ENCODE data around the gene CISD3. TPM values are rescaled to one million over a fixed set of nuclear protein-coding genes. Genes with fewer than 3 reads are reported as not detected.

Gene CISD3
- total and polyA plus RNA-seq, 10 donors = 4.9 to 27.5 (median 14.7) TPM

GRCh38 chr17:38716368-38717005 lies 13.7 kb upstream of the CISD3 start:
- WGBS, 5 donors = 91 to 95% (median 95%) methylated on average over 12 to 18 of the region's 18 CpGs
- no peak for DNase-seq

GRCh38 chr17:38717139-38717745 lies 12.9 kb upstream of the CISD3 start:
- 84 to 91% (median 88%) methylated on average over 10 to 12 of the region's 12 CpGs for WGBS, 5 donors
- H3K9me3 ChIP-seq = no peaks in the 10 kb centered on the region
- H3K4me3 ChIP-seq = no peak overlapping the region
- peaks cover 1 to 100% (median 97%) of the 10 kb centered on the region in 6 donors for H3K36me3 ChIP-seq
- H3K27ac ChIP-seq = peak overlapping the region in 1 of 8 donors; percentile 26
- DNase-seq = no peak
- TF ChIP-seq POLR2A (IDR thresholded peaks at IDR 0.05) (no peak), POLR2AphosphoS5 (IDR thresholded peaks at IDR 0.05) (peak in 2 of 3 donors; percentile 28 to 53)
- intact Hi-C loops (cut with DNase I; ENCODE audit: low total_unique reads) = no loop called here
- no peaks in the 10 kb centered on the region for H3K27me3 ChIP-seq (replicated peaks in 1 of 7)
- peaks cover 0 to 52% (median 4%) of the 10 kb centered on the region in 6 donors for H3K4me1 ChIP-seq

More at GRCh38 chr17:38716368-38717005, 13.7 kb upstream of the CISD3 start:
- H3K27me3 ChIP-seq (replicated peaks in 1 of 7) = no peaks in the 10 kb centered on the region
- H3K4me3 ChIP-seq = no peak overlapping the region
- intact Hi-C loops (cut with DNase I; ENCODE audit: low total_unique reads) = no loop called here
- TF ChIP-seq POLR2A (IDR thresholded peaks at IDR 0.05) (no peak), CTCF (IDR thresholded peaks at IDR 0.05 in 8 of 11, conservative IDR thresholded peaks at IDR 0.05 in 3 of 11) (no peak), POLR2AphosphoS5 (IDR thresholded peaks at IDR 0.05) (peak; percentile 4 to 50 (median 10))
- peaks cover 5 to 100% (median 97%) of the 10 kb centered on the region in 6 donors for H3K36me3 ChIP-seq
- peaks cover 0 to 47% (median under 1%) of the 10 kb centered on the region in 6 donors for H3K4me1 ChIP-seq
- H3K9me3 ChIP-seq = no peaks in the 10 kb centered on the region
- peak overlapping the region in 1 of 8 donors; percentile 26 for H3K27ac ChIP-seq

- Histone ChIP-seq H3K4me3 (no peak overlapping the region), H3K4me1 (peaks cover 4 to 62% (median 10%) of the 10 kb centered on the region in 6 donors), H3K9me3 (no peaks in the 10 kb centered on the region), H3K36me3 (peaks cover 0 to 100% (median 89%) of the 10 kb centered on the region in 6 donors), H3K27me3 (replicated peaks in 1 of 7) (no peaks in the 10 kb centered on the region), H3K27ac (peak overlapping the region in 1 of 8 donors; percentile 27)
- TF ChIP-seq CTCF (IDR thresholded peaks at IDR 0.05 in 8 of 11, conservative IDR thresholded peaks at IDR 0.05 in 3 of 11) (no peak), POLR2AphosphoS5 (IDR thresholded peaks at IDR 0.05) (peak in 2 of 3 donors; percentile 27 to 57), POLR2A (IDR thresholded peaks at IDR 0.05) (no peak)
- 85 to 94% (median 94%) methylated on average over 22 to 29 of the region's 29 CpGs for WGBS, 5 donors
- no peak for DNase-seq
- intact Hi-C loops (cut with DNase I; ENCODE audit: low total_unique reads) = no loop called here
Measured at GRCh38 chr17:38719289-38719942, 10.7 kb upstream of the CISD3 start.

- 80 to 90% (median 85%) methylated on average over 31 to 39 of the region's 39 CpGs for WGBS, 5 donors
- TF ChIP-seq POLR2AphosphoS5 (IDR thresholded peaks at IDR 0.05) = peak in 2 of 3 donors; percentile 5 to 55
- TF ChIP-seq CTCF (IDR thresholded peaks at IDR 0.05 in 8 of 11, conservative IDR thresholded peaks at IDR 0.05 in 3 of 11) = no peak
- no peak for TF ChIP-seq POLR2A (IDR thresholded peaks at IDR 0.05)
- Histone ChIP-seq H3K27me3 (replicated peaks in 1 of 7) (no peaks in the 10 kb centered on the region), H3K27ac (no peak overlapping the region), H3K4me3 (no peak overlapping the region), H3K4me1 (peaks cover 6 to 68% (median 16%) of the 10 kb centered on the region in 6 donors), H3K9me3 (no peaks in the 10 kb centered on the region), H3K36me3 (peaks cover 0 to 100% (median 90%) of the 10 kb centered on the region in 6 donors)
- no peak for DNase-seq
- intact Hi-C loops (cut with DNase I; ENCODE audit: low total_unique reads) = no loop called here
Measured at GRCh38 chr17:38719943-38720641, 10.0 kb upstream of the CISD3 start.

Data from spleen (tissue), 11 donors.